Gastrocnemius medialis (tissue), 4 donors: ENCODE data around the gene OR51V1. TPM values are rescaled to one million over a fixed set of nuclear protein-coding genes. Genes with fewer than 3 reads are reported as not detected.

ENCODE experiments used
- ATAC-seq, 2 donors: fragments of 150-250 bp; one replicate each; pipeline ENCODE4 v1.9.1; 2016
- DNase-seq, 2 donors: peaks; one replicate each; pipeline ENCODE4 v3.0.0-alpha.2; 2019
- H3K27ac ChIP-seq, 4 donors: fragments of 200-600 bp; sonication (generic); 1 replicate in 1 of 4; 2 replicates in 3 of 4; pipeline ENCODE4 v1.5.1; 2016 to 2018; ENCODE audit warnings: mild to moderate bottlenecking in 2 of 4, moderate library complexity in 1 of 4
- H3K27me3 ChIP-seq, 3 donors: fragments of 200-600 bp; sonication (generic) in 2 of 3; 1 replicate in 1 of 3; 2 replicates in 2 of 3; pipeline versions ENCODE4 v1.5.1 to v1.6.0; 2016 to 2019; ENCODE audit warnings: mild to moderate bottlenecking in 1 of 3, moderate library complexity in 1 of 3
- H3K36me3 ChIP-seq, 2 donors: fragments of 200-600 bp; sonication (generic) in 1 of 2; one replicate each; pipeline ENCODE4 v1.5.1; 2017 to 2018
- H3K4me1 ChIP-seq, 2 donors: fragments of 200-600 bp; sonication (generic) in 1 of 2; one replicate each; pipeline ENCODE4 v1.5.1; 2016 to 2017; ENCODE audit warnings: mild to moderate bottlenecking in 2 of 2
- H3K4me3 ChIP-seq, 4 donors: fragments of 200-600 bp; sonication (generic) in 3 of 4; 1 replicate in 1 of 4; 2 replicates in 3 of 4; pipeline ENCODE4 v1.5.1; 2016 to 2019; ENCODE audit warnings: mild to moderate bottlenecking in 2 of 4
- H3K9me3 ChIP-seq, 3 donors: fragments of 200-600 bp; sonication (generic) in 2 of 3; 1 replicate in 1 of 3; 2 replicates in 2 of 3; pipeline ENCODE4 v1.5.1; 2016 to 2019
- CTCF ChIP-seq, 5 experiments: fragments of 450-650 bp in 3 of 5; fragments of 200-600 bp in 2 of 5; sonication (generic) in 2 of 5; IDR thresholded peaks in 4 of 5; conservative IDR thresholded peaks in 1 of 5; 1 replicate in 4 of 5; 2 replicates in 1 of 5; pipeline ENCODE4 v1.5.1; 2016 to 2019; ENCODE audit warnings: antibody characterized with exemption in 5 of 5, mild to moderate bottlenecking in 3 of 5, moderate library complexity in 3 of 5
- POLR2A ChIP-seq, 2 donors: fragments of 450-650 bp; IDR thresholded peaks; one replicate each; pipeline ENCODE4 v1.6.1; 2017; ENCODE audit warnings: antibody characterized with exemption in 2 of 2, mild to moderate bottlenecking in 2 of 2, moderate library complexity in 2 of 2
- in situ Hi-C, 4 donors: fragments of 200-750 bp; cut with MboI; loops; one replicate each; pipeline versions ENCODE4 v1.15.0 to v1.8.0; 2017; ENCODE audit warnings: low sequenced_read_pairs in 4 of 4
- intact Hi-C: fragments of 100-400 bp; cut with DNase I; formaldehyde crosslinking; loops from one replicate; pipeline ENCODE4 v1.15.1; 2023; ENCODE audit warnings: low total_unique reads
- total RNA-seq, 4 donors: library from RNA; depleted of rRNA; stranded (reverse); fragments of >200 nt; gene quantifications; one replicate each; pipeline versions ENCODE4 v1.1.0 to v1.2.3, GENCODE V29; 2016

OR51V1 gene
- total RNA-seq, 4 donors from 2014 or later: not detected

- H3K9me3 ChIP-seq: no peaks in the 10 kb centered on the region
- DNase-seq (no peak), ATAC-seq (no peak)
- H3K27ac ChIP-seq: no peak overlapping the region
- no peaks in the 10 kb centered on the region for H3K27me3 ChIP-seq
- H3K4me3 ChIP-seq: no peak overlapping the region
- intact Hi-C loops: no loop called here
- TF ChIP-seq POLR2A (IDR thresholded peaks at IDR 0.05) (no peak), CTCF (IDR thresholded peaks at IDR 0.05 in 4 of 5, conservative IDR thresholded peaks at IDR 0.05 in 1 of 5) (no peak)
- in situ Hi-C loops: no loop called here
- H3K4me1 ChIP-seq: no peaks in the 10 kb centered on the region
- no peaks in the 10 kb centered on the region for H3K36me3 ChIP-seq
These were observed 4.3 kb upstream of the OR51V1 start for GRCh38 chr11:5204787-5205186.

- TF ChIP-seq CTCF (IDR thresholded peaks at IDR 0.05 in 4 of 5, conservative IDR thresholded peaks at IDR 0.05 in 1 of 5): no peak
- TF ChIP-seq POLR2A (IDR thresholded peaks at IDR 0.05): no peak
- ATAC-seq (no peak), DNase-seq (no peak)
- in situ Hi-C loops (no loop called here), intact Hi-C loops (no loop called here)
- H3K9me3 ChIP-seq: no peaks in the 10 kb centered on the region
- no peak overlapping the region for H3K4me3 ChIP-seq
- no peaks in the 10 kb centered on the region for H3K27me3 ChIP-seq
- H3K4me1 ChIP-seq: no peaks in the 10 kb centered on the region
- no peaks in the 10 kb centered on the region for H3K36me3 ChIP-seq
- no peak overlapping the region for H3K27ac ChIP-seq
These were observed 2.9 kb upstream of the OR51V1 start for GRCh38 chr11:5203366-5203765.

GRCh38 chr11:5198285-5198684, 2.2 kb downstream of the OR51V1 start:
- Histone ChIP-seq H3K27ac (no peak overlapping the region), H3K27me3 (no peaks in the 10 kb centered on the region), H3K4me1 (no peaks in the 10 kb centered on the region), H3K9me3 (no peaks in the 10 kb centered on the region), H3K4me3 (no peak overlapping the region), H3K36me3 (no peaks in the 10 kb centered on the region)
- in situ Hi-C loops: no loop called here
- no peak for ATAC-seq
- no peak for DNase-seq
- intact Hi-C loops: no loop called here
- TF ChIP-seq CTCF (IDR thresholded peaks at IDR 0.05 in 4 of 5, conservative IDR thresholded peaks at IDR 0.05 in 1 of 5): no peak
- TF ChIP-seq POLR2A (IDR thresholded peaks at IDR 0.05): no peak

- intact Hi-C loops (no loop called here), in situ Hi-C loops (no loop called here)
- Histone ChIP-seq H3K27ac (no peak overlapping the region), H3K9me3 (no peaks in the 10 kb centered on the region), H3K4me1 (no peaks in the 10 kb centered on the region), H3K4me3 (no peak overlapping the region), H3K36me3 (no peaks in the 10 kb centered on the region), H3K27me3 (no peaks in the 10 kb centered on the region)
- ATAC-seq: no peak
- no peak for DNase-seq
- TF ChIP-seq POLR2A (IDR thresholded peaks at IDR 0.05): no peak
- TF ChIP-seq CTCF (IDR thresholded peaks at IDR 0.05 in 4 of 5, conservative IDR thresholded peaks at IDR 0.05 in 1 of 5): no peak
These were observed 2.9 kb downstream of the OR51V1 start for GRCh38 chr11:5197536-5197935.

- intact Hi-C loops: no loop called here
- H3K4me1 ChIP-seq: no peaks in the 10 kb centered on the region
These were observed 3.8 kb downstream of the OR51V1 start for GRCh38 chr11:5196731-5197130.

More at GRCh38 chr11:5196731-5197130, 3.8 kb downstream of the OR51V1 start:
- Histone ChIP-seq H3K4me3 (no peak overlapping the region), H3K27ac (no peak overlapping the region), H3K27me3 (no peaks in the 10 kb centered on the region), H3K9me3 (no peaks in the 10 kb centered on the region), H3K36me3 (no peaks in the 10 kb centered on the region)
- ATAC-seq (no peak), DNase-seq (no peak)
- in situ Hi-C loops: no loop called here
- TF ChIP-seq CTCF (IDR thresholded peaks at IDR 0.05 in 4 of 5, conservative IDR thresholded peaks at IDR 0.05 in 1 of 5): no peak
- no peak for TF ChIP-seq POLR2A (IDR thresholded peaks at IDR 0.05)
